A549 (cell line): ENCODE results near the gene INA.

Experiments used
- CTCF ChIP-seq: fragments of >200 bp; sonication (Bioruptor Twin); formaldehyde crosslinking; IDR thresholded peaks from 3 replicates; pipeline ENCODE4 v1.5.1; 2016
- EP300 ChIP-seq, 2 experiments: fragments of >200 bp; sonication (Bioruptor Twin); formaldehyde crosslinking; IDR thresholded peaks; 2 replicates in 1 of 2; 3 replicates in 1 of 2; pipeline ENCODE4 v1.6.1; 2016 to 2017
- HMGXB4 ChIP-seq: fragments of 250-450 bp; sonication (Bioruptor Pico); IDR thresholded peaks from 2 replicates; pipeline ENCODE4 v1.5.0; 2021; ENCODE audit warnings: mild to moderate bottlenecking, moderate library complexity, borderline replicate concordance
- KDM1A ChIP-seq: fragments of 200-600 bp; sonication (generic); IDR thresholded peaks from 2 replicates; pipeline ENCODE4 v1.6.1; 2016; ENCODE audit warnings: low read depth, mild to moderate bottlenecking
- MAX ChIP-seq: IDR thresholded peaks from 2 replicates; pipeline ENCODE4 v1.6.1; 2012
- MYC ChIP-seq: IDR thresholded peaks from 2 replicates; pipeline ENCODE4 v1.6.1; 2012; ENCODE audit warnings: mild to moderate bottlenecking, inconsistent platforms, low read length, improper control_type of control experiment, borderline replicate concordance
- PBX3 ChIP-seq: IDR thresholded peaks from 2 replicates; pipeline ENCODE4 v1.6.1; 2012
- RAD21 ChIP-seq, 2 experiments: fragments of >200 bp in 1 of 2; sonication (Bioruptor Twin) in 1 of 2; formaldehyde crosslinking in 1 of 2; IDR thresholded peaks in 1 of 2; conservative IDR thresholded peaks in 1 of 2; 2 replicates in 1 of 2; 3 replicates in 1 of 2; pipeline ENCODE4 v1.6.1; 2012 to 2018; ENCODE audit warnings: inconsistent platforms in 1 of 2
- REST ChIP-seq: fragments of 200-600 bp; sonication (generic); IDR thresholded peaks from 2 replicates; pipeline ENCODE4 v1.6.1; 2016; ENCODE audit warnings: antibody characterized with exemption, mild to moderate bottlenecking, moderate library complexity
- RFX5 ChIP-seq: fragments of 450-650 bp; IDR thresholded peaks from 2 replicates; pipeline ENCODE4 v1.7.1; 2014; ENCODE audit warnings: antibody characterized with exemption, mild to moderate bottlenecking, moderate library complexity
- TP53 ChIP-seq: fragments of 250-450 bp; sonication (Bioruptor Pico); IDR thresholded peaks from 2 replicates; pipeline ENCODE4 v1.5.0; 2021; ENCODE audit warnings: mild to moderate bottlenecking, moderate library complexity
- ZC3H11A ChIP-seq: fragments of 450-650 bp; IDR thresholded peaks from 2 replicates; pipeline ENCODE4 v1.6.1; 2014; ENCODE audit warnings: antibody characterized with exemption, mild to moderate bottlenecking

GRCh38 chr10:103257812-103258211 is 19.1 kb upstream of the INA start:
- TF ChIP-seq TP53 (no peak), KDM1A (no peak), CTCF (no peak), REST (no peak), EP300 (IDR thresholded peaks at IDR 0.05) (no peak), RFX5 (no peak), ZC3H11A (no peak), MAX (no peak), MYC (no peak), RAD21 (conservative IDR thresholded peaks at IDR 0.05 in 1 of 2, IDR thresholded peaks at IDR 0.05 in 1 of 2) (no peak), PBX3 (no peak), HMGXB4 (no peak)
